SW480 (cell line): ENCODE results near the gene TLL2.

Experiments used
- DNase-seq: peaks from one replicate; pipeline ENCODE4 v3.0.0-alpha.2; 2016; ENCODE audit warnings: low spot score

TLL2 gene

DNA sequence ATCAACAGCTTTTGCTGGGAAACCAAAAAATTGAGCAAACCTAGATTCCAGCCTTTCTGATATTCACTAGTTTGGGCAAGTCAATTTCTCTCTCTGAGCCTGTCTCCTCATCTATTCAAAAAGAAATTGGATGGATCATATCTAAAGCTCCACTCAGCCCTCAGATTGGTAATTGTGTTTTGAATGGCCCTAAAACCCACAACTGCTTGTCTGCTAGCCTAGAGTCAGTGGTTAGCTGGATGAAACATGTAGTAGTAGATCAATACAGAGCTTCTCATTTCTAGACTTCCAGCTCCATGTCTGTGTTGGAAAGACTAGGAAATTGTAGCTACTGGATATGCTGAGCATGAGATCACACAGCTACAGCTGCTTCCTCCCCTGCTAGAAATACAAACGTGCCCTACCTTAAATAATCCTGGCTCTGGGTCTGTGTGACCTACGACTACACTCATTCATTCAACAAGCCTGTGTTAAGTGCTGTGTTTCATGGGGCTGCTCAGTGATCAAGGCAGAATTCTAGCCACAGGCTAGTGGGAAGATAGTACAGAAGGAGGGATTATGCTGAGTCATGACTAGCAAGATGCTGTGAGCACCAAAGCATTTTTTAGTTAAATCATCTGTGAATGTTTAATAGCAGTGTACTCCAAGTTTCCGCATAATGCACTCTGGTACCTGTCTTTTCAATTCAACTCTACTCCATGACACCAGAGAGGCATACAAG, 193.8 kb downstream of the TLL2 start:
- DNase-seq, result no peak

DNA sequence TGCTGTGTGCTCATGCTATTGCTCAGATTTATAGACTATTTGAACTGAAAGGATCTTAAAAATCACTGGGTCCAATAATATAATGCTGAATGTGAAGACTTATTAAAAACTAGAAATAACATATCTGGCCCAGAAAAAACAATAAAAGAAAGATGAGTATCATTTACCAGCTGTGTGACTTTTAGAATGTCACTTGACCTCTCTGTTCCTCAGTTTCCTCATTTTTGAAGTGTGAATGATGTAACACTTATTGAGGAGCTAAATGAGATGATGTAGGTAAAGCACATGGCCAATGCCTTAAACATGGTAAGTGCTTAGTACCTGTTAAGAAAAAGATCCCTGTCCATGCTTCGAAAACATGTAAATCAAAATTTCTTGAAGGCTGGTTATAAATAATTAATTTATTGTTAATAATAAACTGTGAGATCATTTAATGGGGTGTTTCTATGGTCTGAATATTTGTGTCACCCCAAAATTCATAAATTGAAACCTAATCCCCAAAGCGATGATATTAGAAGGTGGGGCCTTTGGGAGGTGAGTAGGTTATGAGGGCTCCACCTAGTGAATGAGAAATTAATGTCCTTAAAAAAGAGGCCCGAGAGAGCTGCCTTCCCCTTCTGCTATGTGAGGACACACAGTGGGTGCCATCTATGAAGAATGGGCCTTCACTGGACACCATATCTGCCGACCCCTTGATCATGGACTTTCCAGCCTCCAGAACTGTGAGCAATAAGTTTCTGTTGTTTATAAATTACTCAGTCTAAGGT, 196.5 kb downstream of the TLL2 start:
- DNase-seq, result no peak
